GM12874 (cell line): ENCODE data around the gene ZBTB26.

Experiments used
- CTCF ChIP-seq: IDR thresholded peaks from 2 replicates; pipeline ENCODE4 v1.5.1; 2011; ENCODE audit warnings: low read depth, mild to moderate bottlenecking, control low read depth, low read length, moderate library complexity; ENCODE audit not compliant: insufficient read depth

The ZBTB26 gene

GRCh38 chr9:122931226-122932121 lies at the start of gene ZBTB26:
Gene ZBTB26, minus strand, starts transcription at chr9:122931512. Its CDS starts 11,578 bp downstream, at chr9:122919934.
- no peak for TF ChIP-seq CTCF

GRCh38 chr9:122978601-122979000 lies 47.3 kb upstream of the ZBTB26 start:
- TF ChIP-seq CTCF: no peak

GRCh38 chr9:122975196-122975595 lies 43.9 kb upstream of the ZBTB26 start:
- TF ChIP-seq CTCF: no peak

GRCh38 chr9:122961139-122961538 lies 29.8 kb upstream of the ZBTB26 start:
- TF ChIP-seq CTCF: no peak

GRCh38 chr9:122955961-122956360 lies 24.6 kb upstream of the ZBTB26 start:
- TF ChIP-seq CTCF: no peak

GRCh38 chr9:122954253-122954691 lies 23.0 kb upstream of the ZBTB26 start:
- no peak for TF ChIP-seq CTCF

GRCh38 chr9:122951056-122951455 lies 19.7 kb upstream of the ZBTB26 start:
- no peak for TF ChIP-seq CTCF
